IPS-18a (cell line): ENCODE data around the gene SELENOI.
"Not testable (repeated sequence)": the region's sequence is repeated elsewhere in the genome, so short reads cannot be mapped to it uniquely, and the experiment has no call there.

ENCODE experiments used
- H3K27ac ChIP-seq: one replicate; pipeline ENCODE4 v1.5.1; 2013; ENCODE audit warnings: low read length
- H3K27me3 ChIP-seq: one replicate; pipeline ENCODE4 v1.6.1; 2013; ENCODE audit warnings: mild to moderate bottlenecking, low read length; ENCODE audit not compliant: control insufficient read depth, insufficient read depth
- H3K36me3 ChIP-seq: one replicate; pipeline ENCODE4 v1.6.1; 2013; ENCODE audit warnings: low read depth, low read length; ENCODE audit not compliant: control insufficient read depth
- H3K4me1 ChIP-seq: one replicate; pipeline ENCODE4 v1.6.1; 2013; ENCODE audit warnings: low read depth, low read length; ENCODE audit not compliant: control insufficient read depth
- H3K4me3 ChIP-seq: one replicate; pipeline ENCODE4 v1.5.1; 2013; ENCODE audit warnings: low read length
- H3K9ac ChIP-seq: one replicate; pipeline ENCODE4 v1.6.1; 2013; ENCODE audit warnings: mild to moderate bottlenecking, low read length, moderate library complexity
- H3K9me3 ChIP-seq: one replicate; pipeline ENCODE4 v1.6.1; 2013; ENCODE audit warnings: low read depth, low read length; ENCODE audit not compliant: control insufficient read depth

SELENOI gene

GRCh38 chr2:26312471-26312870 lies 33.5 kb upstream of the SELENOI start:
- peaks cover 5% of the 10 kb centered on the region for H3K4me1 ChIP-seq
- H3K27ac ChIP-seq: no peak overlapping the region
- H3K9ac ChIP-seq: no peak overlapping the region
- H3K27me3 ChIP-seq: no peaks in the 10 kb centered on the region
- H3K9me3 ChIP-seq: no peaks in the 10 kb centered on the region
- no peak overlapping the region for H3K4me3 ChIP-seq
- H3K36me3 ChIP-seq: no peaks in the 10 kb centered on the region

- peaks cover 6% of the 10 kb centered on the region for H3K4me1 ChIP-seq
- no peaks in the 10 kb centered on the region for H3K27me3 ChIP-seq
- H3K4me3 ChIP-seq: no peak overlapping the region
- H3K36me3 ChIP-seq: no peaks in the 10 kb centered on the region
- H3K27ac ChIP-seq: no peak overlapping the region
- no peak overlapping the region for H3K9ac ChIP-seq
- H3K9me3 ChIP-seq: no peaks in the 10 kb centered on the region
Observed at GRCh38 chr2:26313446-26313845, 32.5 kb upstream of the SELENOI start.

DNA sequence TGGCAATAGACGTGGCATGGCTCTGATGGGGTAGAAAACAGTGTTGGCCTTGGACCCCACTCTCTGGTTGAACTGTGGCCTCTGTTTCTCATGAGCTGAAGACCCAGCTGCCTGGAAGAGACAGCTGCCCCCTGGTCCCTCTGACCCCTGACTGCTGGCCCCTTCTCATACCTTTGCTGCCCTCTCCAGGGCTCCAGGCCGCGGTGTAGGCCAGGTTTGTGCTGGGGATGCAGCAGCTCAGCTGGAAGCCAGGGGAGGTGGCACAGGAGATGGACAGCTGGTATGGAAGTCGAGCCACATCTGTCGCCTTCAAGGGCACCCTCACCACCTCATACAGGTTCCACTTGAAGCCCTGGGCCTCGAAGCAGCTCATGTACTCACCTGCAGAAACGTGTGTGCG lies 31.7 kb upstream of the SELENOI start:
- Histone ChIP-seq H3K36me3 (no peaks in the 10 kb centered on the region), H3K4me1 (peaks cover 13% of the 10 kb centered on the region), H3K27me3 (no peaks in the 10 kb centered on the region), H3K27ac (no peak overlapping the region), H3K4me3 (no peak overlapping the region), H3K9me3 (no peaks in the 10 kb centered on the region), H3K9ac (no peak overlapping the region)

DNA sequence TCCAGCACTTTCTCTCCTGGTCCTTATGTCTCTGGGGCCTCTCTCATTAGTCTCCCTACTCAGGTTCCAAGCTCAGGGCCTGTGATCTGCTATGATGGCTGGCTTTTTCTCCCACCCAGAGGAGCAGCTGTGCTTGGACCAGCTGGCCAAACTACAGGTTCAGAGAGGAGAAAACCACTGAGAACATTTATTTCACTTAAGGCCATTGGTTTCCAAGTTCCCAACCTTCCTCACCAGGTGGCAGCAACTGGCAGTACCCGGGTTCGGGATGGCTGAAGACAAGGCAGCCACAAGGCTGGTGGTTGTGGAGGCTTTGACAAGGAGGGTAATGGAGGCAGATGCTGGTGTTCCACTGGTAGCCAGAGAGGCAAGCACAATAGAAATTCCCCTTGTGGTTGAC lies 29.9 kb upstream of the SELENOI start:
- H3K4me3 ChIP-seq: no peak overlapping the region
- H3K9ac ChIP-seq: no peak overlapping the region
- no peaks in the 10 kb centered on the region for H3K9me3 ChIP-seq
- H3K36me3 ChIP-seq: no peaks in the 10 kb centered on the region
- H3K27me3 ChIP-seq: no peaks in the 10 kb centered on the region
- peaks cover 13% of the 10 kb centered on the region for H3K4me1 ChIP-seq
- H3K27ac ChIP-seq: no peak overlapping the region

GRCh38 chr2:26316845-26317244 lies 29.1 kb upstream of the SELENOI start:
- Histone ChIP-seq H3K4me3 (no peak overlapping the region), H3K36me3 (no peaks in the 10 kb centered on the region), H3K4me1 (peaks cover 13% of the 10 kb centered on the region), H3K27me3 (no peaks in the 10 kb centered on the region), H3K9me3 (no peaks in the 10 kb centered on the region), H3K9ac (no peak overlapping the region), H3K27ac (no peak overlapping the region)

DNA sequence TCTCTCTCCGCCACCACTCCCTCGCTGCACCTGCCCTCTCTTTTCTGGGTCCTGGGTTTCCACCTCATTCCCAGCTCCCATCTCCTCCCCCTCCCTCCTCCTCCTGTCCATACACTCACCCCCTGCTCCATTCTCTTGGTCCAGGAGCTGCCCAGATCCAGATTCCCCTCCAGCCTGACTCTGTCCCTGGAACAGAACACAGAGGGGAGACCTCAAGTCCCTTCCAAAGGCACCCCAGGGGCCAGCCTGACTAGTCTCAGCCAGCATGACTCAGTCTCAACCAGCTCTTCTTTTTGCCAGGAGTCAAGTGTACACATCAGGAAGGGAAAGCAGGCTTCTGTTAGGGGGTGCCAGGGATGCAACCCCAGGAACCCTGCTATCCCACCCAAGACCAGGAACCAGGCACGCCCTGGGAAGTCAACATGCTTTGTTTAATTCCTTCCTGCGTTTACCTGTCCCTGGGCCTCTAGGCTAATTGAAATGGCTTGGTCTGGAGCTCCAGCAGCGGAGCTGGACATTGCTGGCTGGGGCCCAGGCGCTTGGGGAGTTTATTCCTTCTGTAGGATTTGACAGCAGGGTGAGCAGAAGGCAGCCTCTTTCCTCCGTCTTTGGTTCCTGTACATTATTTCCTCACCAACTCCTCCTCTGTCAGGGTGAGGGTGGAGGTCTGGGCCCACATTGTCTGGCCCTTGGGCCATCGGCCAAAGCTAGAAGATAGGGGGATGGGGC lies 28.4 kb upstream of the SELENOI start:
- no peaks in the 10 kb centered on the region for H3K9me3 ChIP-seq
- H3K27ac ChIP-seq: no peak overlapping the region
- no peak overlapping the region for H3K9ac ChIP-seq
- peaks cover 13% of the 10 kb centered on the region for H3K4me1 ChIP-seq
- H3K36me3 ChIP-seq: no peaks in the 10 kb centered on the region
- no peaks in the 10 kb centered on the region for H3K27me3 ChIP-seq
- no peak overlapping the region for H3K4me3 ChIP-seq

- no peak overlapping the region for H3K9ac ChIP-seq
- H3K27me3 ChIP-seq: no peaks in the 10 kb centered on the region
- no peak overlapping the region for H3K27ac ChIP-seq
- peaks cover 13% of the 10 kb centered on the region for H3K4me1 ChIP-seq
- no peaks in the 10 kb centered on the region for H3K9me3 ChIP-seq
- no peak overlapping the region for H3K4me3 ChIP-seq
- H3K36me3 ChIP-seq: no peaks in the 10 kb centered on the region
Observed at GRCh38 chr2:26318950-26319349, 27.0 kb upstream of the SELENOI start.

- not testable (repeated sequence) for H3K9me3 ChIP-seq, H3K4me1 ChIP-seq, H3K27ac ChIP-seq
Observed at GRCh38 chr2:26324479-26324878, 21.5 kb upstream of the SELENOI start.

GRCh38 chr2:26324903-26325302 lies 21.0 kb upstream of the SELENOI start:
- no peaks in the 10 kb centered on the region for H3K4me1 ChIP-seq

More at GRCh38 chr2:26324479-26324878, 21.5 kb upstream of the SELENOI start:
- not testable (repeated sequence) for H3K9ac ChIP-seq, H3K36me3 ChIP-seq, H3K27me3 ChIP-seq, H3K4me3 ChIP-seq

GRCh38 chr2:26325851-26326250 lies 20.1 kb upstream of the SELENOI start:
- H3K36me3 ChIP-seq: no peaks in the 10 kb centered on the region
- no peak overlapping the region for H3K9ac ChIP-seq
- H3K4me1 ChIP-seq: no peaks in the 10 kb centered on the region
- H3K27me3 ChIP-seq: no peaks in the 10 kb centered on the region
- no peak overlapping the region for H3K4me3 ChIP-seq
- no peaks in the 10 kb centered on the region for H3K9me3 ChIP-seq
- no peak overlapping the region for H3K27ac ChIP-seq

More at GRCh38 chr2:26324903-26325302, 21.0 kb upstream of the SELENOI start:
- H3K9me3 ChIP-seq: no peaks in the 10 kb centered on the region
- no peak overlapping the region for H3K27ac ChIP-seq
- H3K36me3 ChIP-seq: no peaks in the 10 kb centered on the region
- no peak overlapping the region for H3K9ac ChIP-seq
- no peaks in the 10 kb centered on the region for H3K27me3 ChIP-seq
- H3K4me3 ChIP-seq: no peak overlapping the region

GRCh38 chr2:26326514-26326913 lies 19.4 kb upstream of the SELENOI start:
- no peaks in the 10 kb centered on the region for H3K9me3 ChIP-seq
- no peak overlapping the region for H3K4me3 ChIP-seq
- H3K27ac ChIP-seq: no peak overlapping the region
- H3K36me3 ChIP-seq: no peaks in the 10 kb centered on the region
- H3K27me3 ChIP-seq: no peaks in the 10 kb centered on the region
- H3K4me1 ChIP-seq: no peaks in the 10 kb centered on the region
- H3K9ac ChIP-seq: no peak overlapping the region
